Omental fat pad (tissue), 4 donors: ENCODE results near the gene PAK5. TPM values are rescaled to one million over a fixed set of nuclear protein-coding genes. Genes with fewer than 3 reads are reported as not detected.

Experiments
- ATAC-seq: fragments of 150-250 bp; one replicate; pipeline ENCODE4 v1.9.1; 2016; ENCODE audit warnings: mild to moderate bottlenecking, moderate library complexity; ENCODE audit not compliant: low FRiP score
- DNase-seq: peaks from one replicate; pipeline ENCODE4 v3.0.0-alpha.2; 2019; ENCODE audit warnings: low spot score
- total RNA-seq, 4 donors: library from RNA; depleted of rRNA; stranded (reverse); fragments of >200 nt; gene quantifications; one replicate each; pipeline ENCODE4 v1.1.0, GENCODE V29; 2016
- TF ChIP-seq, protein P1 (sequence below), 3 donors: fragments of 450-650 bp; IDR thresholded peaks; one replicate each; pipeline ENCODE4 v1.5.1; 2016 to 2017; ENCODE audit warnings: antibody characterized with exemption in 3 of 3, mild to moderate bottlenecking in 3 of 3, moderate library complexity in 2 of 3

PAK5 gene
- total RNA-seq, 4 donors from 2014 or later = not detected

DNA sequence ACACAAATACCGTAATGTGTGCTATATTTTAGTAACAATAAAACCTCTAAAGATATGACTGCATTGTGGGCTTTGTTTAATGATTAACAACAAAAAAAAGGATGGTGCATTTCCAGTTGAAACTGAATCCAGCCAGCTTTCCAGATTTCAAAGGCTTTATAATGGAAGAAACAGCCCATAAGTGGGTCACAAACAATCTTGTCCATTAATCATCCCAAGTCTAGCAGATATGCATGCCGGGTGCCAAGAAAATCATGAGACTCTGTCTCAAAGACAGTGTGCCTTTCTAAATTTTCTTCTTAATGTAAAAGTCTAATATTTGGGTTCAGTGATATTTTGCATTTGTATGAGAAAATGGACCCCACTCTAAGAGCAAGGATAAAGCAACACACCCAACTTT is 345.1 kb downstream of the PAK5 start:
- DNase-seq (no peak), ATAC-seq (no peak)
- TF ChIP-seq, protein P1, sequence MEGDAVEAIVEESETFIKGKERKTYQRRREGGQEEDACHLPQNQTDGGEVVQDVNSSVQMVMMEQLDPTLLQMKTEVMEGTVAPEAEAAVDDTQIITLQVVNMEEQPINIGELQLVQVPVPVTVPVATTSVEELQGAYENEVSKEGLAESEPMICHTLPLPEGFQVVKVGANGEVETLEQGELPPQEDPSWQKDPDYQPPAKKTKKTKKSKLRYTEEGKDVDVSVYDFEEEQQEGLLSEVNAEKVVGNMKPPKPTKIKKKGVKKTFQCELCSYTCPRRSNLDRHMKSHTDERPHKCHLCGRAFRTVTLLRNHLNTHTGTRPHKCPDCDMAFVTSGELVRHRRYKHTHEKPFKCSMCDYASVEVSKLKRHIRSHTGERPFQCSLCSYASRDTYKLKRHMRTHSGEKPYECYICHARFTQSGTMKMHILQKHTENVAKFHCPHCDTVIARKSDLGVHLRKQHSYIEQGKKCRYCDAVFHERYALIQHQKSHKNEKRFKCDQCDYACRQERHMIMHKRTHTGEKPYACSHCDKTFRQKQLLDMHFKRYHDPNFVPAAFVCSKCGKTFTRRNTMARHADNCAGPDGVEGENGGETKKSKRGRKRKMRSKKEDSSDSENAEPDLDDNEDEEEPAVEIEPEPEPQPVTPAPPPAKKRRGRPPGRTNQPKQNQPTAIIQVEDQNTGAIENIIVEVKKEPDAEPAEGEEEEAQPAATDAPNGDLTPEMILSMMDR (IDR thresholded peaks at IDR 0.05) = no peak

- DNase-seq (no peak), ATAC-seq (no peak)
- TF ChIP-seq, protein P1 (IDR thresholded peaks at IDR 0.05) = no peak
Measured at GRCh38 chr20:9492067-9492466, 346.8 kb downstream of the PAK5 start.

- ATAC-seq (no peak), DNase-seq (no peak)
- TF ChIP-seq, protein P1 (IDR thresholded peaks at IDR 0.05) = no peak
Measured at GRCh38 chr20:9491324-9491723, 347.6 kb downstream of the PAK5 start.

- TF ChIP-seq, protein P1 (IDR thresholded peaks at IDR 0.05) = no peak
- ATAC-seq = no peak
- DNase-seq = no peak
Measured at GRCh38 chr20:9490631-9491030, 348.2 kb downstream of the PAK5 start.

- ATAC-seq = no peak
- no peak for DNase-seq
- TF ChIP-seq, protein P1 (IDR thresholded peaks at IDR 0.05) = no peak
Measured at GRCh38 chr20:9490161-9490560, 348.7 kb downstream of the PAK5 start.

GRCh38 chr20:9488063-9488462 is 350.8 kb downstream of the PAK5 start:
- TF ChIP-seq, protein P1 (IDR thresholded peaks at IDR 0.05) = no peak
- no peak for DNase-seq
- ATAC-seq = no peak

Other genes with a start within 250 kb of the PAK5 start
- 1 to 10 TPM; 2.4 to 6.5 (median 4.4) TPM for gene ANKEF1, start 195.9 kb upstream of the PAK5 start, total RNA-seq